ENCODE results near the gene LIN37. TPM values are rescaled to one million over a fixed set of nuclear protein-coding genes. Genes with fewer than 3 reads are reported as not detected.

Gene LIN37
- total RNA-seq, 3 donors from 2014 or later, result 7.6 to 14.3 (median 8.6) TPM

DNA sequence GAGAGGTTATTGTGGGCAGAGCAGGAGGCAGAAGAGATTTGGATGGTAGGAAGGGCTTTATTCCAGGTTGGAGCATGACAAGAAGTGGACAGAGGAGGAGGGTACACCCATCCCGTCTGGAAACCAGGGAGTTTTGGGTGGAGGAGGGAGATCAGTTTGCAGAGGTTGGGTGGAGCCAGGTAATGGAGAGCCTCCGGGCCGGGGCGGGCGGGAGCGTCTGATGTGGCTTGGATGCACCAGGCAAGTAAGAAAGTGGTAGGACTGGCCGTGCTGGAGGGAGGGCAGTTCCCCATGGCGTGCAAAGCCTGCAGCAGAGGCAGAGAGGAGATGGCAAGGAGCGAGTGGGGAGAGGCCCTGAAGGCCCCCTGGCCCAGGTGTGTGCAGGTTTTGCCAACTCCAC is 17.0 kb upstream of the LIN37 start:
- intact Hi-C loops (cut with DNase I, micrococcal nuclease), result no loop called here
- ATAC-seq (no peak), DNase-seq (peak in 1 of 3 donors; percentile 43)
- no peak overlapping the region for H3K4me3 ChIP-seq
- TF ChIP-seq, protein P1, sequence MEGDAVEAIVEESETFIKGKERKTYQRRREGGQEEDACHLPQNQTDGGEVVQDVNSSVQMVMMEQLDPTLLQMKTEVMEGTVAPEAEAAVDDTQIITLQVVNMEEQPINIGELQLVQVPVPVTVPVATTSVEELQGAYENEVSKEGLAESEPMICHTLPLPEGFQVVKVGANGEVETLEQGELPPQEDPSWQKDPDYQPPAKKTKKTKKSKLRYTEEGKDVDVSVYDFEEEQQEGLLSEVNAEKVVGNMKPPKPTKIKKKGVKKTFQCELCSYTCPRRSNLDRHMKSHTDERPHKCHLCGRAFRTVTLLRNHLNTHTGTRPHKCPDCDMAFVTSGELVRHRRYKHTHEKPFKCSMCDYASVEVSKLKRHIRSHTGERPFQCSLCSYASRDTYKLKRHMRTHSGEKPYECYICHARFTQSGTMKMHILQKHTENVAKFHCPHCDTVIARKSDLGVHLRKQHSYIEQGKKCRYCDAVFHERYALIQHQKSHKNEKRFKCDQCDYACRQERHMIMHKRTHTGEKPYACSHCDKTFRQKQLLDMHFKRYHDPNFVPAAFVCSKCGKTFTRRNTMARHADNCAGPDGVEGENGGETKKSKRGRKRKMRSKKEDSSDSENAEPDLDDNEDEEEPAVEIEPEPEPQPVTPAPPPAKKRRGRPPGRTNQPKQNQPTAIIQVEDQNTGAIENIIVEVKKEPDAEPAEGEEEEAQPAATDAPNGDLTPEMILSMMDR (IDR thresholded peaks at IDR 0.05), result no peak
- peaks cover 26% of the 10 kb centered on the region for H3K36me3 ChIP-seq (ENCODE audit: low read depth)
- no peaks in the 10 kb centered on the region for H3K9me3 ChIP-seq
- H3K4me1 ChIP-seq (ENCODE audit: low read depth), result no peaks in the 10 kb centered on the region

DNA sequence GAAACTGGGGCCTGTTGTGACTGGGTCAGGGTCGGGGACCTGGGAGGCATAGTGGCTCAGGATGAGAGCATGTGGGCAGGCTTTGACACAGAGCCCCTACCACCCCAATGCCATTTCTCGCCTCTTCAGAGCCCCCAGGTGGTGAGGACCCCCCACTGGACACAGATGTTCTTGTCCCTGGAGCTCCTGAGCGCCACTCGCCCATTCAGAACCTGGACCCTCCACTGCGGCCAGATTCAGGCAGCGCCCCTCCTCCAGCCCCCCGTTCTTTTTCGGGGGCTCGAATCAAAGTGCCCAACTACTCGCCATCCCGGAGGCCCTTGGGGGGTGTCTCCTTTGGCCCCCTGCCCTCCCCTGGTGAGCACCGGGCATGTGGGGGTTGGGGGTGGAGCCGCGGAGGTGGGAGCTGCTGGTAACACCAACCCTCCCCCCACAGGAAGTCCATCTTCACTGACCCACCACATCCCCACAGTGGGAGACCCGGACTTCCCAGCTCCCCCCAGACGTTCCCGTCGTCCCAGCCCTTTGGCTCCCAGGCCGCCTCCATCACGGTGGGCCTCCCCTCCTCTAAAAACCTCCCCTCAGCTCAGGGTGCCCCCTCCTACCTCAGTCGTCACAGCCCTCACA is 16.5 kb upstream of the LIN37 start:
- ATAC-seq (no peak), DNase-seq (peak in 1 of 3 donors; percentile 45)
- intact Hi-C loops (cut with DNase I, micrococcal nuclease), result no loop called here
- no peaks in the 10 kb centered on the region for H3K4me1 ChIP-seq (ENCODE audit: low read depth)
- TF ChIP-seq, protein P1 (IDR thresholded peaks at IDR 0.05), result no peak
- H3K36me3 ChIP-seq (ENCODE audit: low read depth), result peaks cover 27% of the 10 kb centered on the region
- no peaks in the 10 kb centered on the region for H3K9me3 ChIP-seq
- H3K4me3 ChIP-seq, result no peak overlapping the region

DNA sequence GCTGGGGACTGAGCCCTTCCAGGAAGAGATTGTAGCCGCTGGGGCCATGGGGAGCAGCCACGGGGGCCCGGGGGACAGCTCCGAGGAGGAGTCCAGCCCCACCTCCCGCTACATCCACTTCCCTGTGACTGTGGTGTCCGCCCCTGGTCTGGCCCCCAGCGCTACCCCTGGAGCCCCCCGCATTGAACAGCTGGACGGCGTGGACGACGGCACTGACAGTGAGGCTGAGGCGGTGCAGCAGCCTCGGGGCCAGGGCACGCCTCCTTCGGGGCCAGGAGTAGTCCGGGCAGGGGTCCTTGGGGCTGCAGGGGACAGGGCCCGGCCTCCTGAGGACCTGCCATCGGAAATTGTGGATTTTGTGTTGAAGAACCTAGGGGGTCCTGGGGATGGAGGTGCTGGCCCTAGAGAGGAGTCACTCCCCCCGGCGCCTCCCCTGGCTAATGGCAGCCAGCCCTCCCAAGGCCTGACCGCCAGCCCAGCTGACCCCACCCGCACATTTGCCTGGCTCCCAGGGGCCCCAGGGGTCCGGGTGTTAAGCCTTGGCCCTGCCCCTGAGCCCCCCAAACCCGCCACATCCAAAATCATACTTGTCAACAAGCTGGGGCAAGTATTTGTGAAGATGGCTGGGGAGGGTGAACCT is 15.7 kb upstream of the LIN37 start:
- no peaks in the 10 kb centered on the region for H3K9me3 ChIP-seq
- no peaks in the 10 kb centered on the region for H3K4me1 ChIP-seq (ENCODE audit: low read depth)
- peaks cover 26% of the 10 kb centered on the region for H3K36me3 ChIP-seq (ENCODE audit: low read depth)
- DNase-seq, result peak in 1 of 3 donors; percentile 43
- ATAC-seq, result no peak
- no peak overlapping the region for H3K4me3 ChIP-seq
- TF ChIP-seq, protein P1 (IDR thresholded peaks at IDR 0.05), result no peak
- intact Hi-C loops (cut with DNase I, micrococcal nuclease), result no loop called here

DNA sequence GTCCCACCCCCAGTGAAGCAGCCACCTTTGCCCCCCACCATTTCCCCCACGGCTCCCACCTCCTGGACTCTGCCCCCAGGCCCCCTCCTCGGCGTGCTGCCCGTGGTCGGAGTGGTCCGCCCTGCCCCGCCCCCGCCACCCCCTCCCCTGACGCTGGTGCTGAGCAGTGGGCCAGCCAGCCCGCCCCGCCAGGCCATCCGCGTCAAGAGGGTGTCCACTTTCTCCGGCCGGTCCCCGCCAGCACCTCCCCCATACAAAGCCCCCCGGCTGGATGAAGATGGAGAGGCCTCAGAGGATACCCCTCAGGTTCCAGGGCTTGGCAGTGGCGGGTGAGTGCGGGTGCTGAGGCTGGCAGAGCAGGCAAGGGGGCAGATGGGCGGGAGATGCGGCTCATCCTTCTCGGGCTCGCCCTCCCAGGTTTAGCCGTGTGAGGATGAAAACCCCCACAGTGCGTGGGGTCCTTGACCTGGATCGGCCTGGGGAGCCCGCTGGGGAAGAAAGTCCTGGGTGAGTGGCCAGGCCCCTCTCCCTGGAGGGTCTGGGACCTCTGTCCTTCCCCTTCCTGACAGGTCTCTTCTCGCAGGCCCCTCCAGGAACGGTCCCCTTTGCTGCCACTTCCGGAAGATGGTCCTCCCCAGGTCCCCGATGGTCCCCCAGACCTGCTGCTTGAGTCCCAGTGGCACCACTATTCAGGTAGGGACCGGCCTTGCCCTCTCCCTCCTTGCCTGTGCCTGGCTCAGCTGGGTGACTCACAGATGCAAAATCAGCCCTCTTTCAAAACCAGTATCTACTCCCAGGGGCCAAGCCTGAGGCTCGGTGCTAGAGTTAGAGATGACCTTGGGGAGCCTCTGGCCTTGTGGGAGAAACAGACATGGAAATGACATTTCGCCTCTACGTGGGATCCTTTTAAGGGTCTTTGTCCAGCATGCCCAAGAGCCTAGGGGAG is 14.9 kb upstream of the LIN37 start:
- intact Hi-C loops (cut with DNase I, micrococcal nuclease), result no loop called here
- peaks cover 21% of the 10 kb centered on the region for H3K36me3 ChIP-seq (ENCODE audit: low read depth)

DNA sequence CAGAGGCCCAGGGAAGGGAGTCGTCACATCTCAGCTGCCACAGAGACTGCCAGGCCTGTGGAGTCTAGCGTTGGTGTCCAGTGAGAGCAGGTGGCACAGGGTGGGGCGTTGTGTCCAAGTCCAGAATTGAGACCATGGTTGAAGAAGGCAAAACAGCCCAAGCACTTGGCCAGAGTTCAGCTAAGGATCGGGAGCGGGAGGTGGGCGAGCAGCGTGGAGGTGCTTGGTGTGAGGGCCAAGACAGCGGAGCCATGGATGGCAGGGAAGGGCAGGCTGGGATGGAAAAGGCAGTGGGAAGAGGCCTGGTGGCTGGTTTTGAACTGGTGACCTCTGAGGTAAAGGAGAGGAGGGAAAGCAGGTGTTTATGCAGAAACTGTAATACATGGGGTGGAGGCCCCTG is 14.1 kb upstream of the LIN37 start:
- intact Hi-C loops (cut with DNase I, micrococcal nuclease), result no loop called here
- no peak overlapping the region for H3K4me3 ChIP-seq
- TF ChIP-seq, protein P1 (IDR thresholded peaks at IDR 0.05), result no peak
- DNase-seq (no peak), ATAC-seq (no peak)
- H3K9me3 ChIP-seq, result no peaks in the 10 kb centered on the region
- H3K36me3 ChIP-seq (ENCODE audit: low read depth), result peaks cover 14% of the 10 kb centered on the region
- no peaks in the 10 kb centered on the region for H3K4me1 ChIP-seq (ENCODE audit: low read depth)

More for the DNA sequence above, 14.9 kb upstream of the LIN37 start:
- Histone ChIP-seq H3K4me3 (no peak overlapping the region), H3K9me3 (no peaks in the 10 kb centered on the region), H3K4me1 (ENCODE audit: low read depth) (no peaks in the 10 kb centered on the region)
- TF ChIP-seq, protein P1 (IDR thresholded peaks at IDR 0.05), result no peak
- ATAC-seq, result no peak
- peak in 1 of 3 donors; percentile 39 for DNase-seq

All from mucosa of descending colon (tissue), 3 donors.